GM10266 (cell line): ENCODE results near the gene TMEM187.

ENCODE experiments used
- DNase-seq: peaks from one replicate; pipeline ENCODE4 v3.0.0; 2012; ENCODE audit errors: extremely low spot score
- CTCF ChIP-seq: IDR thresholded peaks from 2 replicates; pipeline ENCODE4 v1.5.1; 2012; ENCODE audit warnings: mild to moderate bottlenecking, low read depth; ENCODE audit not compliant: control insufficient read depth, insufficient read depth; ENCODE audit errors: missing control alignments

Gene TMEM187

GRCh38 chrX:153931151-153931550, 41.4 kb upstream of the TMEM187 start:
- DNase-seq, result no peak
- TF ChIP-seq CTCF, result no peak

- TF ChIP-seq CTCF, result no peak
- no peak for DNase-seq
Measured at GRCh38 chrX:153931748-153932147, 40.8 kb upstream of the TMEM187 start.

- no peak for DNase-seq
- TF ChIP-seq CTCF, result no peak
Measured at GRCh38 chrX:153932220-153932915, 40.2 kb upstream of the TMEM187 start.

GRCh38 chrX:153933748-153934147, 38.8 kb upstream of the TMEM187 start:
- no peak for DNase-seq

GRCh38 chrX:153934148-153934761, 38.3 kb upstream of the TMEM187 start:
- no peak for TF ChIP-seq CTCF

More at GRCh38 chrX:153933748-153934147, 38.8 kb upstream of the TMEM187 start:
- TF ChIP-seq CTCF, result no peak

GRCh38 chrX:153934762-153935325, 37.7 kb upstream of the TMEM187 start, which contains the start of gene NAA10:
NAA10 (minus strand) TSS chrX:153935037; CDS start chrX:153934904, 133 bp downstream.
- peak; percentile 94 for DNase-seq

More at GRCh38 chrX:153934148-153934761, 38.3 kb upstream of the TMEM187 start:
- no peak for DNase-seq

More at GRCh38 chrX:153934762-153935325, 37.7 kb upstream of the TMEM187 start, which contains the start of gene NAA10:
- no peak for TF ChIP-seq CTCF
